NCI-H2227 (cell line): ENCODE results near the gene RETREG2.
"Not testable (repeated sequence)": the region's sequence is repeated elsewhere in the genome, so short reads cannot be mapped to it uniquely, and the experiment has no call there.

Experiments
- DNase-seq: peaks from one replicate; lab custom pipeline; 2025; ENCODE audit not compliant: unreplicated experiment; lab: John Stamatoyannopoulos, UW

Gene RETREG2

GRCh38 chr2:219186754-219187456, 8.8 kb downstream of the RETREG2 start:
- no peak for DNase-seq

- DNase-seq, result no peak
These were observed 19.3 kb downstream of the RETREG2 start for GRCh38 chr2:219197388-219197787.

GRCh38 chr2:219198974-219199373, 20.9 kb downstream of the RETREG2 start:
- no peak for DNase-seq

GRCh38 chr2:219199470-219200211, 21.6 kb downstream of the RETREG2 start:
- DNase-seq, result no peak

GRCh38 chr2:219200502-219201326, 22.6 kb downstream of the RETREG2 start:
- not testable (repeated sequence) for DNase-seq

- DNase-seq, result not testable (repeated sequence)
These were observed 23.3 kb downstream of the RETREG2 start for GRCh38 chr2:219201331-219201730.

GRCh38 chr2:219204425-219205164, 26.5 kb downstream of the RETREG2 start:
- no peak for DNase-seq

GRCh38 chr2:219205165-219205538, 27.1 kb downstream of the RETREG2 start:
- no peak for DNase-seq

GRCh38 chr2:219205981-219206327, 27.9 kb downstream of the RETREG2 start:
- DNase-seq, result no peak

- peak; percentile 98 for DNase-seq
These were observed 28.5 kb downstream of the RETREG2 start, which contains the start of gene ZFAND2B for GRCh38 chr2:219206328-219207133. TSS of gene ZFAND2B (plus strand) at chr2:219206782. CDS start at chr2:219206988, 206 bp downstream.

GRCh38 chr2:219207134-219207883, 29.2 kb downstream of the RETREG2 start:
- DNase-seq, result no peak

GRCh38 chr2:219207884-219208740, 30.0 kb downstream of the RETREG2 start:
- DNase-seq, result peak; percentile 67

GRCh38 chr2:219209236-219210195, 31.4 kb downstream of the RETREG2 start:
- no peak for DNase-seq

- DNase-seq, result no peak
These were observed 32.3 kb downstream of the RETREG2 start for GRCh38 chr2:219210196-219210885.

- no peak for DNase-seq
These were observed 32.8 kb downstream of the RETREG2 start for GRCh38 chr2:219210886-219211362.

GRCh38 chr2:219213026-219213415, 34.9 kb downstream of the RETREG2 start:
- DNase-seq, result no peak
